A549 (cell line): ENCODE results near the gene MAMLD1.

Experiments
- POLR2A ChIP-seq: IDR thresholded peaks from 2 replicates; pipeline ENCODE4 v1.6.1; 2012; ENCODE audit warnings: mild to moderate bottlenecking, low read length
- TF ChIP-seq, protein P1 (sequence below): IDR thresholded peaks from 2 replicates; pipeline ENCODE4 v1.6.1; 2012

DNA sequence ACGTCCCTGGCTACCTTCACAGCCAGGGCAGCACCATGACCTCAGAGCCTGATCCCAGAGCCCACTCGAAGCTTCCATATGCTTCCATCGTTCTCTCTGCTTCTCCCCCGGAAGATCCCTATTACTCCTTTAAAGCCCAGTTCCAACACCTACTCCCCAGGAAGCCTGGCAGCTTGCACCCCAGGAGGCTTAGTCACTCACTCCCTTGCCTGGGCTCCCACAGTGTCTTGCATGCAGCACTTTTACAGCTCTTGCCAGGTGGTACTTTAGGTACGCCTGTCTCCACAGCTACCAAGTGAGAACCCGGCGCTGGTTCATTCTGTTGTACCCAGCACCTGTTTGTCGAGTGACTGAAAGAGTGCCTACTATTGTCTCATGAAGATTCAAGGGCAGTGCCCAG lies 24.5 kb upstream of the MAMLD1 start:
- TF ChIP-seq, protein P1, sequence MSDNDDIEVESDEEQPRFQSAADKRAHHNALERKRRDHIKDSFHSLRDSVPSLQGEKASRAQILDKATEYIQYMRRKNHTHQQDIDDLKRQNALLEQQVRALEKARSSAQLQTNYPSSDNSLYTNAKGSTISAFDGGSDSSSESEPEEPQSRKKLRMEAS = no peak
- no peak for TF ChIP-seq POLR2A
